HCEC 1CT (cell line): ENCODE measurements around the gene OPCML.

Source experiments
- DNase-seq: peaks from one replicate; pipeline ENCODE4 v3.0.0-alpha.2; 2017

The OPCML gene

GRCh38 chr11:133347988-133348387, 184.3 kb downstream of the OPCML start:
- no peak for DNase-seq

- DNase-seq: no peak
These were observed 186.2 kb downstream of the OPCML start for GRCh38 chr11:133346137-133346536.

- no peak for DNase-seq
These were observed 188.3 kb downstream of the OPCML start for GRCh38 chr11:133343951-133344350.

GRCh38 chr11:133339495-133340140, 192.7 kb downstream of the OPCML start:
- no peak for DNase-seq

- DNase-seq: no peak
These were observed 193.7 kb downstream of the OPCML start for GRCh38 chr11:133338588-133338987.

GRCh38 chr11:133337951-133338418, 194.3 kb downstream of the OPCML start:
- no peak for DNase-seq

GRCh38 chr11:133337193-133337592, 195.1 kb downstream of the OPCML start:
- no peak for DNase-seq

GRCh38 chr11:133331031-133331430, 201.3 kb downstream of the OPCML start:
- no peak for DNase-seq

- DNase-seq: no peak
These were observed 205.5 kb downstream of the OPCML start for GRCh38 chr11:133326849-133327248.

- DNase-seq: no peak
These were observed 206.0 kb downstream of the OPCML start for GRCh38 chr11:133326332-133326731.

- DNase-seq: no peak
These were observed 206.6 kb downstream of the OPCML start for GRCh38 chr11:133325711-133326110.

- DNase-seq: no peak
These were observed 208.9 kb downstream of the OPCML start for GRCh38 chr11:133323354-133323753.

- DNase-seq: no peak
These were observed 214.1 kb downstream of the OPCML start for GRCh38 chr11:133318221-133318620.

GRCh38 chr11:133311230-133311629, 221.1 kb downstream of the OPCML start:
- no peak for DNase-seq

GRCh38 chr11:133306019-133306418, 226.3 kb downstream of the OPCML start:
- DNase-seq: no peak

- DNase-seq: no peak
These were observed 226.9 kb downstream of the OPCML start for GRCh38 chr11:133305208-133305956.

GRCh38 chr11:133303262-133303661, 229.0 kb downstream of the OPCML start:
- DNase-seq: no peak

GRCh38 chr11:133302056-133302455, 230.2 kb downstream of the OPCML start:
- DNase-seq: no peak

- no peak for DNase-seq
These were observed 231.6 kb downstream of the OPCML start for GRCh38 chr11:133300666-133301065.

GRCh38 chr11:133291780-133292179, 240.5 kb downstream of the OPCML start:
- DNase-seq: no peak

GRCh38 chr11:133285359-133285758, 246.9 kb downstream of the OPCML start:
- DNase-seq: no peak

GRCh38 chr11:133284156-133284555, 248.1 kb downstream of the OPCML start:
- DNase-seq: no peak

- DNase-seq: no peak
These were observed 254.4 kb downstream of the OPCML start for GRCh38 chr11:133277886-133278285.
